OCI-LY1 (cell line): Measurements from ENCODE around the gene GGPS1.

ENCODE experiments used
- H2AFZ ChIP-seq: fragments of 200-600 bp; sonication (generic), shearing (Covaris generic); 2 replicates; pipeline ENCODE4 v1.6.0; 2014; ENCODE audit warnings: antibody characterized with exemption, mild to moderate bottlenecking, low read length
- H3F3A ChIP-seq: fragments of 200-600 bp; sonication (generic), shearing (Covaris generic); 2 replicates; pipeline ENCODE4 v1.6.0; 2014; ENCODE audit warnings: mild to moderate bottlenecking, antibody characterized with exemption, low read length, moderate library complexity; ENCODE audit not compliant: insufficient read depth
- H3K27ac ChIP-seq: fragments of 200-600 bp; sonication (generic); 2 replicates; pipeline ENCODE4 v1.5.1; 2014; ENCODE audit warnings: low read length, mixed run types, mild to moderate bottlenecking, low read depth; ENCODE audit not compliant: poor library complexity, severe bottlenecking
- H3K27me3 ChIP-seq: fragments of 200-600 bp; sonication (generic); 2 replicates; pipeline ENCODE4 v1.6.0; 2014; ENCODE audit warnings: antibody characterized with exemption, mild to moderate bottlenecking, low read length, moderate library complexity; ENCODE audit not compliant: insufficient read depth
- H3K36me3 ChIP-seq: fragments of 200-600 bp; sonication (generic); 2 replicates; pipeline ENCODE4 v1.6.1; 2014; ENCODE audit warnings: mild to moderate bottlenecking, antibody characterized with exemption, low read length, moderate library complexity, mixed read lengths; ENCODE audit not compliant: insufficient read depth
- H3K4me1 ChIP-seq: fragments of 200-600 bp; sonication (generic); 2 replicates; pipeline ENCODE4 v1.5.1; 2014; ENCODE audit warnings: mild to moderate bottlenecking, low read length, moderate library complexity; ENCODE audit not compliant: insufficient read depth, severe bottlenecking
- H3K4me2 ChIP-seq: fragments of 200-600 bp; sonication (generic), shearing (Covaris generic); 2 replicates; pipeline ENCODE4 v1.6.1; 2014; ENCODE audit warnings: low read length
- H3K4me3 ChIP-seq: fragments of 200-600 bp; sonication (generic); 2 replicates; pipeline ENCODE4 v1.5.1; 2014; ENCODE audit warnings: low read length, low read depth, mild to moderate bottlenecking, mixed read lengths; ENCODE audit not compliant: poor library complexity, severe bottlenecking
- H3K79me2 ChIP-seq: fragments of 200-600 bp; shearing (Covaris generic); 2 replicates; pipeline ENCODE4 v1.6.1; 2016; ENCODE audit warnings: mixed run types, low read length, mixed read lengths; ENCODE audit not compliant: insufficient read depth
- H3K9ac ChIP-seq: fragments of 200-600 bp; sonication (generic), shearing (Covaris generic); 2 replicates; pipeline ENCODE4 v1.6.1; 2014; ENCODE audit warnings: mild to moderate bottlenecking, low read length, mixed read lengths
- H3K9me2 ChIP-seq: fragments of 200-600 bp; sonication (generic), shearing (Covaris generic); 2 replicates; pipeline ENCODE4 v1.6.1; 2014; ENCODE audit warnings: low read depth, mild to moderate bottlenecking, low read length, mixed read lengths
- H3K9me3 ChIP-seq: fragments of 200-600 bp; shearing (Covaris generic); 2 replicates; pipeline ENCODE4 v1.6.1; 2014; ENCODE audit warnings: low read length, mixed read lengths
- H4K20me1 ChIP-seq: fragments of 200-600 bp; sonication (generic), shearing (Covaris generic); 2 replicates; pipeline ENCODE4 v1.6.0; 2016; ENCODE audit warnings: mild to moderate bottlenecking, low read length; ENCODE audit not compliant: insufficient read depth
- EZH2 ChIP-seq: fragments of 200-600 bp; sonication (generic), shearing (Covaris generic); IDR thresholded peaks from 2 replicates; pipeline ENCODE4 v1.8.0; 2017; ENCODE audit warnings: borderline replicate concordance, mixed run types, mild to moderate bottlenecking, antibody characterized with exemption, low read length, moderate library complexity, mixed read lengths
- TF ChIP-seq, protein P1 (sequence below): fragments of 200-600 bp; sonication (generic), shearing (Covaris generic); IDR thresholded peaks from 2 replicates; pipeline ENCODE4 v1.5.1; 2017; ENCODE audit warnings: mild to moderate bottlenecking, antibody characterized with exemption, low read length, moderate library complexity, mixed read lengths

GGPS1 gene

DNA sequence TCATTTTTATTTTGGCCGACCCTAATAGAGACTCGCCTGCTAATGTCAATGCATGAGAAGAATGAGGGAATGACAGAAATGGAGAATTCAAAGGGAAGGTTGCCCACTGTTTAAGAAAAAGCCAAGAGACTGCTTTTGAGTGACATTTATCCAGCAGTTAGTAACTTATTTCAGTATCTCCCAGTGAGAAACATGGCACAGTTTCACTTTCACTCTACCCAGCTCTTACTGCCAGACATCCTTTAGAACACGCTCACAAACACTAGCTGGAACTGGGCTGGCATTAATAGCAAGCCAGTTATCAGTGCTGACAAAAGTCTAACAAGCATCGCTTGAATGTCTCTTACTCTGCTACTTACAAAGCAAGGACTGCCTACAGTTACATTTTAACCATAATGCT, 8.5 kb downstream of the GGPS1 start:
- Histone ChIP-seq H3K79me2 (peaks cover 17% of the 10 kb centered on the region), H3K27me3 (no peaks in the 10 kb centered on the region), H4K20me1 (no peaks in the 10 kb centered on the region), H3K36me3 (peaks cover 31% of the 10 kb centered on the region), H3K4me3 (no peak overlapping the region), H3K4me2 (no peak overlapping the region), H2AFZ (no peak overlapping the region), H3K9ac (no peak overlapping the region), H3F3A (no peaks in the 10 kb centered on the region; the same call in 1 of the 2 replicates), H3K9me3 (no peaks in the 10 kb centered on the region), H3K4me1 (peaks cover 3% of the 10 kb centered on the region), H3K27ac (no peak overlapping the region), H3K9me2 (no peaks in the 10 kb centered on the region)
- no peak for TF ChIP-seq EZH2
- TF ChIP-seq, protein P1, sequence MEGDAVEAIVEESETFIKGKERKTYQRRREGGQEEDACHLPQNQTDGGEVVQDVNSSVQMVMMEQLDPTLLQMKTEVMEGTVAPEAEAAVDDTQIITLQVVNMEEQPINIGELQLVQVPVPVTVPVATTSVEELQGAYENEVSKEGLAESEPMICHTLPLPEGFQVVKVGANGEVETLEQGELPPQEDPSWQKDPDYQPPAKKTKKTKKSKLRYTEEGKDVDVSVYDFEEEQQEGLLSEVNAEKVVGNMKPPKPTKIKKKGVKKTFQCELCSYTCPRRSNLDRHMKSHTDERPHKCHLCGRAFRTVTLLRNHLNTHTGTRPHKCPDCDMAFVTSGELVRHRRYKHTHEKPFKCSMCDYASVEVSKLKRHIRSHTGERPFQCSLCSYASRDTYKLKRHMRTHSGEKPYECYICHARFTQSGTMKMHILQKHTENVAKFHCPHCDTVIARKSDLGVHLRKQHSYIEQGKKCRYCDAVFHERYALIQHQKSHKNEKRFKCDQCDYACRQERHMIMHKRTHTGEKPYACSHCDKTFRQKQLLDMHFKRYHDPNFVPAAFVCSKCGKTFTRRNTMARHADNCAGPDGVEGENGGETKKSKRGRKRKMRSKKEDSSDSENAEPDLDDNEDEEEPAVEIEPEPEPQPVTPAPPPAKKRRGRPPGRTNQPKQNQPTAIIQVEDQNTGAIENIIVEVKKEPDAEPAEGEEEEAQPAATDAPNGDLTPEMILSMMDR: no peak

DNA sequence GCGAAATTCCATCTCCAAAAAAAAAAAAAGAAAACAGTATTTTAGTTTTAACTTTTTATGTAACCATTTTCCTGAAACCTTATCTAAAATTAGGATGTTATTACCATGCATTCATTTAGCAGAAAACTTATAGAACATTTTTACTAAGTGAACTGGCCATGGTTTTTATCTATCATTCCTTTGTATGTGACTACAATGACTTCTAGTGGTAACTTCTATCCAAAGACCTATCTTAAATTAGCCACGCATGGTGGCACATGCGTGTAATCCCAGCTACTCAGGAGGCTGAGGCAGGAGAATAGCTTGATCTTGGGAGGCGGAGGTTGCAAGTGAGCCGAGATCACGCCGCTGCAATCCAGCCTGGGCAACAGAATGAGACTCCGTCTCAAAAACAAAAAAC, 11.4 kb downstream of the GGPS1 start:
- Histone ChIP-seq H3K9me3 (no peaks in the 10 kb centered on the region), H3K27ac (no peak overlapping the region), H2AFZ (no peak overlapping the region), H3K9ac (no peak overlapping the region), H3K9me2 (no peaks in the 10 kb centered on the region), H3K4me1 (no peaks in the 10 kb centered on the region), H3K79me2 (no peaks in the 10 kb centered on the region), H3K4me2 (no peak overlapping the region), H4K20me1 (no peaks in the 10 kb centered on the region), H3K4me3 (no peak overlapping the region), H3K36me3 (peaks cover 44% of the 10 kb centered on the region), H3K27me3 (no peaks in the 10 kb centered on the region), H3F3A (no peaks in the 10 kb centered on the region; the same call in 1 of the 2 replicates)
- TF ChIP-seq, protein P1: no peak
- TF ChIP-seq EZH2: no peak

DNA sequence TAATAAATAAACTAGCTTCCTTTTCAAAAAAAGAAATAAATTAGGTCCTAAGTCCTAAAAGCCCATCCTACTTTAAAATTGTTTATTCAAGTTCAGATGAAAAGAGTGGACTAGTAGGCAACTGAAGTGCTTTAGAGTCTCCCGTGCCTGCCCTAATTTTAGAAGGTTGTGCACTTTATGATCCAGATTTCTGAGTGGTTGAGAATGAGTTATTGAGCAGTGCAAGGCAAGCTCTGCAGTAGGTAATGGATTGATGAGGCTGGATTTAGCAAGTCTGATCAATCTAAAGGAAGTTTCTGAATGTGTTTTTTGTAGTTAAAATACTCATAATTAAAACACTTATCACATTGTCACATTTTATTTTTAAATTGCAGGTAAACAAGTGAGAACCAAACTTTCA, 13.0 kb downstream of the GGPS1 start:
- no peak for TF ChIP-seq EZH2
- TF ChIP-seq, protein P1: no peak
- Histone ChIP-seq H3K4me1 (no peaks in the 10 kb centered on the region), H3K4me3 (no peak overlapping the region), H3K4me2 (no peak overlapping the region), H2AFZ (no peak overlapping the region), H3F3A (no peaks in the 10 kb centered on the region; the same call in 1 of the 2 replicates), H3K79me2 (no peaks in the 10 kb centered on the region), H3K36me3 (peaks cover 31% of the 10 kb centered on the region; the same call in 1 of the 2 replicates), H3K9me2 (no peaks in the 10 kb centered on the region), H3K9ac (no peak overlapping the region), H3K27ac (no peak overlapping the region), H3K9me3 (no peaks in the 10 kb centered on the region), H3K27me3 (no peaks in the 10 kb centered on the region), H4K20me1 (no peaks in the 10 kb centered on the region)
